HEK293 (cell line): ENCODE data around the gene AKIRIN1.

Experiments used
- CTCF ChIA-PET: fragments of 350-600 bp; formaldehyde crosslinking; extraction: SDS; loops from one replicate; lab custom pipeline; 2021; ENCODE audit warnings: antibody characterized with exemption; lab: Yijun Ruan, JAX
- POLR2A ChIA-PET: fragments of 300-600 bp; formaldehyde crosslinking; extraction: SDS; loops from one replicate; lab custom pipeline; 2020; ENCODE audit warnings: antibody characterized with exemption, inconsistent platforms; lab: Yijun Ruan, JAX
- H3K27ac ChIP-seq: fragments of 200-500 bp; sonication (Bioruptor generic); 2 replicates; pipeline ENCODE4 v1.5.1; 2014; ENCODE audit warnings: low read depth, low read length, control low read depth, inconsistent platforms; ENCODE audit errors: extremely low read depth
- H3K36me3 ChIP-seq, 2 experiments: fragments of 200-500 bp in 1 of 2; sonication (Bioruptor generic) in 1 of 2; 1 replicate in 1 of 2; 2 replicates in 1 of 2; pipeline ENCODE4 v1.5.1; 2014 to 2017; ENCODE audit warnings: inconsistent platforms in 2 of 2, low read length in 2 of 2; ENCODE audit not compliant: control insufficient read depth in 2 of 2, insufficient read depth in 1 of 2
- H3K4me1 ChIP-seq: fragments of 200-500 bp; sonication (Bioruptor generic); 2 replicates; pipeline ENCODE4 v1.5.1; 2014; ENCODE audit warnings: mild to moderate bottlenecking, low read length, inconsistent platforms; ENCODE audit not compliant: control insufficient read depth, insufficient read depth
- H3K4me3 ChIP-seq: 2 replicates; pipeline ENCODE4 v1.5.1; 2011; ENCODE audit warnings: low read depth, mild to moderate bottlenecking, control low read depth, low read length, moderate library complexity
- H3K9me3 ChIP-seq: fragments of 200-500 bp; sonication (Bioruptor generic); 2 replicates; pipeline ENCODE4 v1.5.1; 2014; ENCODE audit warnings: low read depth, low read length, inconsistent platforms; ENCODE audit not compliant: control insufficient read depth, insufficient read depth
- GFI1B ChIP-seq: fragments of 450-650 bp; formaldehyde crosslinking; IDR thresholded peaks from 2 replicates; pipeline ENCODE4 v1.5.1; 2016; ENCODE audit warnings: missing biosample characterization, missing genetic modification characterization
- INSM2 ChIP-seq: fragments of 450-650 bp; formaldehyde crosslinking; IDR thresholded peaks from 2 replicates; pipeline ENCODE4 v1.5.1; 2016; ENCODE audit warnings: missing biosample characterization, missing genetic modification characterization
- KLF1 ChIP-seq: fragments of 450-650 bp; formaldehyde crosslinking; IDR thresholded peaks from 2 replicates; pipeline ENCODE4 v1.5.1; 2016; ENCODE audit warnings: missing biosample characterization, missing genetic modification characterization
- PRDM1 ChIP-seq: fragments of 450-650 bp; formaldehyde crosslinking; IDR thresholded peaks from 2 replicates; pipeline ENCODE4; 2016; ENCODE audit warnings: missing biosample characterization, missing genetic modification characterization
- SCRT2 ChIP-seq: fragments of 450-650 bp; formaldehyde crosslinking; IDR thresholded peaks from 2 replicates; pipeline ENCODE4 v1.5.1; 2016; ENCODE audit warnings: missing biosample characterization, missing genetic modification characterization
- SETDB1 ChIP-seq: IDR thresholded peaks from one replicate; pipeline ENCODE4 v1.6.1; 2017; ENCODE audit warnings: mild to moderate bottlenecking, low read length, moderate library complexity, mixed read lengths; ENCODE audit not compliant: insufficient read length
- SP7 ChIP-seq: fragments of 450-650 bp; formaldehyde crosslinking; IDR thresholded peaks from 2 replicates; pipeline ENCODE4 v1.5.1; 2016; ENCODE audit warnings: missing biosample characterization, missing genetic modification characterization
- YY2 ChIP-seq: fragments of 450-650 bp; formaldehyde crosslinking; IDR thresholded peaks from 2 replicates; pipeline ENCODE4 v1.5.1; 2016; ENCODE audit warnings: missing biosample characterization, missing genetic modification characterization
- ZBTB26 ChIP-seq: fragments of 450-650 bp; formaldehyde crosslinking; optimal IDR thresholded peaks from 2 replicates; pipeline ENCODE3; 2016; ENCODE audit warnings: missing biosample characterization, mild to moderate bottlenecking, missing genetic modification characterization
- ZEB2 ChIP-seq: fragments of 450-650 bp; formaldehyde crosslinking; IDR thresholded peaks from 2 replicates; pipeline ENCODE4 v1.5.1; 2016; ENCODE audit warnings: missing biosample characterization, missing genetic modification characterization
- ZNF223 ChIP-seq: fragments of 450-650 bp; formaldehyde crosslinking; IDR thresholded peaks from 2 replicates; pipeline ENCODE4 v1.5.1; 2016; ENCODE audit warnings: missing biosample characterization, missing genetic modification characterization
- ZNF24 ChIP-seq: fragments of 450-650 bp; formaldehyde crosslinking; IDR thresholded peaks from 2 replicates; pipeline ENCODE4 v1.5.1; 2016; ENCODE audit warnings: missing biosample characterization, missing genetic modification characterization
- ZNF302 ChIP-seq: fragments of 450-650 bp; formaldehyde crosslinking; IDR thresholded peaks from 2 replicates; pipeline ENCODE4 v1.5.1; 2016; ENCODE audit warnings: missing biosample characterization, missing genetic modification characterization, low read depth
- ZNF335 ChIP-seq: fragments of 450-650 bp; formaldehyde crosslinking; conservative IDR thresholded peaks from 2 replicates; pipeline ENCODE4 v1.5.1; 2016; ENCODE audit warnings: missing biosample characterization, missing genetic modification characterization
- ZNF341 ChIP-seq: fragments of 450-650 bp; formaldehyde crosslinking; IDR thresholded peaks from 2 replicates; pipeline ENCODE4; 2016; ENCODE audit warnings: low read depth, missing biosample characterization, missing genetic modification characterization
- ZNF449 ChIP-seq: fragments of 450-650 bp; formaldehyde crosslinking; IDR thresholded peaks from 2 replicates; pipeline ENCODE4 v1.5.1; 2017; ENCODE audit warnings: missing biosample characterization, mild to moderate bottlenecking, missing genetic modification characterization, moderate library complexity
- ZNF501 ChIP-seq: fragments of 450-650 bp; formaldehyde crosslinking; IDR thresholded peaks from 2 replicates; pipeline ENCODE4 v1.5.1; 2016; ENCODE audit warnings: missing biosample characterization, missing genetic modification characterization
- ZNF561 ChIP-seq: fragments of 450-650 bp; IDR thresholded peaks from 2 replicates; pipeline ENCODE4 v1.5.1; 2018; ENCODE audit warnings: missing biosample characterization, missing genetic modification characterization, borderline replicate concordance
- ZNF629 ChIP-seq: fragments of 450-650 bp; formaldehyde crosslinking; IDR thresholded peaks from 2 replicates; pipeline ENCODE4 v1.5.1; 2017; ENCODE audit warnings: missing biosample characterization, missing genetic modification characterization
- ZNF707 ChIP-seq: fragments of 450-650 bp; formaldehyde crosslinking; IDR thresholded peaks from 2 replicates; pipeline ENCODE4 v1.5.1; 2016; ENCODE audit warnings: missing biosample characterization, missing genetic modification characterization
- ZNF76 ChIP-seq: fragments of 450-650 bp; formaldehyde crosslinking; IDR thresholded peaks from 2 replicates; pipeline ENCODE4; 2016; ENCODE audit warnings: low read depth, missing biosample characterization, missing genetic modification characterization, borderline replicate concordance
- ZSCAN4 ChIP-seq: fragments of 450-650 bp; formaldehyde crosslinking; IDR thresholded peaks from 2 replicates; pipeline ENCODE4 v1.5.1; 2017; ENCODE audit warnings: missing biosample characterization, missing genetic modification characterization
- ZSCAN5A ChIP-seq: fragments of 450-650 bp; formaldehyde crosslinking; IDR thresholded peaks from 2 replicates; pipeline ENCODE4 v1.5.1; 2016; ENCODE audit warnings: missing biosample characterization, missing genetic modification characterization
- ZXDB ChIP-seq: fragments of 450-650 bp; formaldehyde crosslinking; IDR thresholded peaks from 2 replicates; pipeline ENCODE4 v1.5.1; 2016; ENCODE audit warnings: missing biosample characterization, missing genetic modification characterization

AKIRIN1 gene

GRCh38 chr1:39023140-39023539, 32.1 kb downstream of the AKIRIN1 start:
- Histone ChIP-seq H3K27ac (no peak overlapping the region), H3K4me3 (no peak overlapping the region), H3K36me3 (peaks cover 0 to 1% of the 10 kb centered on the region in 2 experiments; a peak in 2 of 3 replicates), H3K9me3 (no peaks in the 10 kb centered on the region), H3K4me1 (no peaks in the 10 kb centered on the region)
- ChIA-PET POLR2A (no interaction called here), CTCF (no interaction called here)
- TF ChIP-seq ZNF707 (tag by site-specific recombination) (no peak), PRDM1 (tag by site-specific recombination) (0 out of 2 replicates have a peak, but pooled peaks have one; percentile 9), GFI1B (tag by site-specific recombination) (no peak), SETDB1 (peak; percentile 73), ZSCAN4 (tag by site-specific recombination) (no peak)

- peak within 1 kb of the TSS; percentile 37 for H3K27ac ChIP-seq
- ChIA-PET POLR2A (interaction anchor here (0.6 to 1.6 kb wide), 22 partner anchors 9 to 1014 kb away, joined by 3 to 10 read pairs (median 4); partner anchors contain the start of genes PPIE, RRAGC and UTP11), CTCF (interaction anchor here (0.7 to 1.2 kb wide), 5 partner anchors 66 to 694 kb away, joined by 3 to 7 read pairs (median 4); no protein-coding TSS in a partner anchor)
- H3K4me3 ChIP-seq, result peak within 1 kb of the TSS; percentile 70
- no peaks in the 10 kb centered on the region for H3K9me3 ChIP-seq
- peaks cover 22 to 31% of the 10 kb centered on the region in 2 experiments for H3K36me3 ChIP-seq
- H3K4me1 ChIP-seq, result no peaks in the 10 kb centered on the region
- TF ChIP-seq ZNF24 (tag by site-specific recombination), result 0 out of 2 replicates have a peak, but pooled peaks have one; percentile 22
- no peak for TF ChIP-seq ZSCAN5A (tag by site-specific recombination)
- peak; percentile 43; the same call in 1 of the 2 replicates for TF ChIP-seq ZNF449 (tag by site-specific recombination)
- no peak for TF ChIP-seq SCRT2 (tag by site-specific recombination)
- no peak for TF ChIP-seq INSM2 (tag by site-specific recombination)
- TF ChIP-seq ZNF302 (tag by site-specific recombination), result no peak
- peak; percentile 80 for TF ChIP-seq ZNF501 (tag by site-specific recombination)
- peak; percentile 73 for TF ChIP-seq ZBTB26 (tag by site-specific recombination)
- peak; percentile 50 for TF ChIP-seq ZXDB (tag by site-specific recombination)
- peak; percentile 63; the same call in 1 of the 2 replicates for TF ChIP-seq ZNF561 (tag by site-specific recombination)
- TF ChIP-seq SP7 (tag by site-specific recombination), result peak; percentile 57
- TF ChIP-seq ZNF335 (tag by site-specific recombination), result peak; percentile 69
- TF ChIP-seq ZNF76, result peak; percentile 36; the same call in 1 of the 2 replicates
- no peak for TF ChIP-seq ZNF223
- TF ChIP-seq ZEB2, result peak; percentile 77
- TF ChIP-seq KLF1 (tag by site-specific recombination), result no peak
- peak; percentile 93 for TF ChIP-seq ZNF629 (tag by site-specific recombination)
- TF ChIP-seq YY2 (tag by site-specific recombination), result 0 out of 2 replicates have a peak, but pooled peaks have one; percentile 17
- peak; percentile 72 for TF ChIP-seq ZNF341 (tag by site-specific recombination)
These were observed 35.2 kb downstream of the AKIRIN1 start, which contains the start of gene NDUFS5 for GRCh38 chr1:39026051-39026865. NDUFS5 (plus strand) TSS chr1:39026350; CDS start chr1:39028725, 2,375 bp downstream.
